GM18868 (cell line): Measurements from ENCODE around the gene GRIK2.

ENCODE experiments used
- ATAC-seq: cut with Tn5 transposase; IDR thresholded peaks from one replicate; pipeline ENCODE4 v1.9.1; 2021; ENCODE audit warnings: mild to moderate bottlenecking, moderate library complexity; ENCODE audit not compliant: unreplicated experiment

The GRIK2 gene

DNA sequence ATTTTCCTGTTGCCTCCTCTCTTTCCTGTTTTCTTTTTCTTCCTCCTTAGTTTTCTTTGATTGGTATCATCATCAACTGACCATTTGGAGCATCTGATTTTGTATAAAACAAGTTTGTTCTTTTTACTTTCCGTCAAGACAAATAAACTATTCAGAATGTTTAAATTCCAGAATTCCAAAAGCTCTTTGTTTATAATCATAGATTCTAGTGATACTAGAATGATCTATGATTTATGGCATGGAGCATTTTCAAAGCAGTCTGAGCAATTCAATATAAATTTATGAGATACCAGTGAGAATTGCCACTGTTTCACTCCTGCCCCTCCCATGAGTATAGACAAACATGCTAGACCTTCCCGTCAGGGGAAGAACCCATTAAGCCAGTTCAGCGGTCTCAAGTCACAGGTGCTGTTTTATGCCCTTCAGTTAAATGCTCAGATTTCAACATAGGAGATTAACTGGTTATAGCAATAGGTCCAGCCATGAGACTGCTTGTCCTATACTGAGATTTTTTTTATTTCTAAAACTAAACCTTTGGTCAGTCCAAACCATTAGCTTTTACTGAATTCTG lies 60.7 kb downstream of the GRIK2 start:
- no peak for ATAC-seq

GRCh38 chr6:101458336-101458735 lies 64.8 kb downstream of the GRIK2 start:
- no peak for ATAC-seq

DNA sequence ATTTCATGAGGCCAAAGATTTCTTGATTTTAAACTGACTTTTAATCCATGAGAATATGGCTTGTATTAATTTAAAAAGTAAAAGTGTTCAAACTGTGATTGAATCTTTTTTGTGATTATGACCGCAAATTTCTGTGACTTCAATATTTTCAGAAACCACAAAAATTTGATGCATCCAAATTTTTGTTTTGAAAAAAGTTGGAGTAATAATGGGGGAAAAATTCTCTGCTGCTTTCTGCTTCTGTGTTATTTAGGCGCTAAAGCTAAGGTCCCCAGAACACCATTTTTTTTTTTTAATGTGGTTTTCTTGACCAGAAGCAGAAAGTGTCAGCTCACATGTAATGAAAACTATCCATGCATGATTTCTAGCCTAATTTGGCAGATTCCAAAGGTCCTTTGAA lies 65.3 kb downstream of the GRIK2 start:
- ATAC-seq = no peak

- ATAC-seq = no peak
Measured at GRCh38 chr6:101462576-101462975, 69.1 kb downstream of the GRIK2 start.

GRCh38 chr6:101465863-101466262 lies 72.4 kb downstream of the GRIK2 start:
- no peak for ATAC-seq

DNA sequence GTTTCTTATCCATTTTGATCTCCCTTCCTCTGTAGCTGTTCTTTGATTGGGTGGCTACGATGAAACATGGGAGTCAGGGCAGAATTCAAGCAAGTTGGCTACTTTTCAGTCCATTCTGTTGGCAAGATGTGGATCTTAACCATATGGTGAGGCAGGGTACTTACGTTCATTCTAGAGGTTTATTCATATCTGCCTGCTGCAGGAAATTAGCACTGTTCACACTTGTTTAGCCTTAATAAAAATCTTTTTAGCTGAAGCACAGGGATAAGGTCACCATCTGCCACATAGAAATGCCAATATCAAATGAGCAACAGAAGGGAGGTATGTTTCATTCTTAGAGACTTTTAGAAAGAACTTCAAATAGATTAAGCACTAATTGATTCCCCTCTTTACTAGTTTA lies 83.9 kb downstream of the GRIK2 start:
- no peak for ATAC-seq

DNA sequence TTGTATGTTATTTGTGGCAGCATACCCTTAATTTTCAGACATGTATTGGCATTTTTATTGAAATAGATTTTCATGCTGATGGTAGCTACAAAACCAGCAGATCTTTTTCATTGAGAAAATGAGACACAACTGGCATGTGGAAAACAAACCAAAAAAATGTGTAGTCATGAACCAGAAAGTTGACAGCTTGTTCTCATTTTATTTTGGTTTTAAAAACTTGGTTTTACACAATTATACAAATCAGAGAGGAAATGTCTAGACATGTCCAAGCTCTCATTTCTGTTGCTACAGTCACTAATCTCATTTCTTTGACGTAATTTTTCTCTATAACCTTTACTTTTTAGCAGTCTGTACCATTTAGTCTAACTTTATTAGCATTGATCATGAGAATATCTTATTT lies 85.4 kb downstream of the GRIK2 start:
- ATAC-seq = no peak

DNA sequence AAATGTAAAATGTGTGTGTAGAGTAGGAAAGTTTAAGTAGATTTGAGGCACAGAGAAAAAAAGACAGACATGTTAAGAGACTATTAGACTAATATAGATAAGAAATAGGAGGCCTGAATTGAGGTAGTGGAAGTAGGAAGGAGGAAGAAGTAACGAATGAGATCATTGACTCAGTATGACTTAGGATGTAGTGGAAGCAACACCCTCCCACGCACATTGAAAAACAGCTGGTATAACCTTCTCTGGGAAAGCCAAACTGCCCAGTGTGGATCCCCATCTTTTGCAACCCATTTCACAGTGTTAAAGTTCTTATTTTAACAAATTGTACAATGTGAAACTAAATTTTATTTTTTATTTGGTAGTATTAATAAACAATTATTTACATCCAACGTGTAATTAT lies 89.1 kb downstream of the GRIK2 start:
- no peak for ATAC-seq

DNA sequence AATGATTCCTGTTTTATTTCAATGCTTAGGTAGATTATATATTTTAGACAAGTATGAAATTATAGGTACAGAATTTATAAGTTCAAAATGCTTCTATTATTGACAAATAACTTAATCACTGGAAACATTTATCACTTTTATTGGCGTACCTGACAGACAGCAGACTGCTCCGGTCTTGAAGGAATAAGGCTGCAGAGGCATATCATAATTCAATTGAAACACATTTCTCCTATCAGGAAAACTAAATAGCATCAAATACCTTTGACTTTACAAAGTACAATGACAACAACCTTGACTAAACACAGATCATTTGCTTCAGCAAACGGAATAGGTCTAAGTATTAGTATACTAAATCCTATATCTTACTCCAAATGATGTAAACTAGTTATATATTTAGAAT lies 91.3 kb downstream of the GRIK2 start:
- ATAC-seq = no peak

DNA sequence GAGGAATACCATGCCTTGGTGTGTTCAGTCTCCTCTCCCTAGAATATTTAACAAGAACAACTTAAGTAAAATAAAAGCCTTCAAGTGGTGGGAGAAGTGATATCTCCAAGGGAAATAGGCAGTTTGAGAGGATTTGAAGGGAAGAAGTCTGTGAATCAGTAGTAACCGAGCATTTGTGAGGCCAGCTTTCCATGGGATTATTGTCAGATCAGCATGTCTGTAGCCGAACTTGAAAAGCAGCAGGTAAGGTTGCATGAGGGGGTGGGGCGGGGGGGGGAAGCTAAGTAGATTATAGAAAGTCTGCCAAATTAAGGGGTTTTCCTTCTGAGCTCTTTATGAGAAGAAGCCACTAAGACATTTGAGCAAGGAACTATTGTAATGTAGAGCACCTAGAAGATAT lies 92.6 kb downstream of the GRIK2 start:
- ATAC-seq = no peak

DNA sequence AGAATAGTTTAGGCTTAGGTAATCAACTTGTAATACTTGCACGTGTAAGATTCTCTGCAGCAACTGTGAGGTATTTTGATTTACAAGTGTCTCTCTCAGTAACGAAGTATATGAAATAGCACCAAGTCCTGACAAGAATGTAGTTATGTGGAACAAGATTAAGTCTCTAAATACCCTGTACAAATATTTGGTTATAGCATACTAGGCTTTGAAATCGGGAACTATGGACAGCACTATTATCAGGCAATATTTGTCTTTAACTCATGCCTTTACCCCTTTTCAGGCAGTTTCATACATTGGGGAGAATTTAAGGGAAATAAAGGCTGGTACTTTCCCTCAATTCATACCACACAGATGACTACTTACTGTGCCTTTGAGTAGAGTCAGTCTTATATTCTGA lies 93.2 kb downstream of the GRIK2 start:
- ATAC-seq = no peak

- ATAC-seq = no peak
Measured at GRCh38 chr6:101489456-101489855, 95.9 kb downstream of the GRIK2 start.

DNA sequence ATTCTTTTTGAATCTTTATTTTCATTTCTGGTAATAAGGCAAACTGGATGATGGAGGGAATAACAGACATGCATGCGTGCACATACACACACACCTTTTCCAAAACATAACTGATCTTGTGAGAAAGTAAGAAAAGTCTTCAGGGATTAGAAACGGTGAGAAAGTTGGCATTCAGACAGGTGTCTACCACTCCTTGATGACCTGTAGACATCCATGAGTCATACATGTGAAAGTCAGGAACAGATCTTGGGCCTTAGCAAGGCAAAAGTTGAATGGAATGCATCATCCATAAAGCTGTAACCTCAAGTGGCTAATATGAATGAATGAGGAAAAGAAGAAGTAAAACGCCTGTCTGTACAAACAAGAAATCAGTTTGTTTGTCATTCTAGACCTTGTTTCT lies 97.3 kb downstream of the GRIK2 start:
- ATAC-seq = no peak

- no peak for ATAC-seq
Measured at GRCh38 chr6:101502818-101503217, 109.3 kb downstream of the GRIK2 start.

GRCh38 chr6:101509536-101509935 lies 116.0 kb downstream of the GRIK2 start:
- ATAC-seq = no peak

DNA sequence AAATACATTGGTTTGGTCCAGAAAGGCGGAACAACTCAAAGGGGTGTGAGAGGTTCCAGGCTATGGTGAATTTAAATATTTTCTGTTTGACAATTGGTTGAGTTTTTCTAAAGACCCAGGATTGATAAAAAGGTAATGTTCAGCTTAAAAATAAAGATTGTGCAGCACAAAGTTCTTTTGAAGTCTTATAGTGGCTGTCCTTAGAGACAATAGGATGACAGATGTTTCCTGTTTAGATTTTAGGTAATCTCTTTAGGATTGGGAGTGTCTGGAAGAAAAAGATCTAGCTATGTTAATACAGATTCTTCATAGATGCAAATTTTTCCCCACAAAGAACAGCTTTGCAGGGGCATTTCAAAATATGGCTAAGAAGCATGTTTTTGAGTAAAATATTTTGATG lies 119.7 kb downstream of the GRIK2 start:
- no peak for ATAC-seq

GRCh38 chr6:101516578-101516977 lies 123.1 kb downstream of the GRIK2 start:
- ATAC-seq = no peak

DNA sequence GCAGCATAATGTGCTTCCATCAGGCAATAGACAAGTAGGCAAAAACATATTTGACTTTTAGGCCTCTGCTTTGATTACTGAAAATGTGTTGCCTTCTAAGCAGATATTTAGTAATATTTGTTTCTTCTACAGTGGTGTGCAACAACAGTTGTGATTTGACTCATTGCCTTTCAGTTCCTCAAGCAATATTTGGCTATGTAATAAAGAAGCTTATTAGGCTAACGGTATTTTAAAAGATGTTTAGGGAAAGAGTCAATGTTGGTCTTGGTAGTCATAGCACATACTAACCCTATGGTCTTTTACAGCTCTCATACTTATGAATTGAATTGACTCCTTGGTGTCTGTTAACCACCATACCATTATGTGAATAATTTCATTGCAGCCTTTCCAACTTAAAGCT lies 124.1 kb downstream of the GRIK2 start:
- ATAC-seq = peak; percentile 96

- ATAC-seq = no peak
Measured at GRCh38 chr6:101522254-101522653, 128.7 kb downstream of the GRIK2 start.

GRCh38 chr6:101527467-101527866 lies 134.0 kb downstream of the GRIK2 start:
- no peak for ATAC-seq

DNA sequence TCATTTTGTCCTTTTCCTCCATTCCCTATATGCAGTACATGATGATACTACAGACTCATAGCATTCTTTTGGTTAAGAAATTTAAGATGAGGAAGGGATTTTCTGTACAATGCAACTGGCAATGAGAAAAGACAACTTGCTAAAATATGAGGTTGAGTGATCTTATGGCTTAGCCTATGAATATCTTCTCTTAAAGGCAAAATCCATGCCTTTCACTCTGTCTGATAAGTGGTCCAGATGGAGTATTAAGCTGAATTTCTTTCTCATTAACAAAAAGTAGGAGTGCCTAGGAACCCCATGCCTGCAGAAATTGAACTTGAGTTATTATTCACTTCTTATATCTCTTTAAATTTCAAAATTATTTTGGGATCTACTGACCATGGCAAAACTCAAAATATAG lies 135.3 kb downstream of the GRIK2 start:
- ATAC-seq = no peak

GRCh38 chr6:101531538-101531937 lies 138.0 kb downstream of the GRIK2 start:
- no peak for ATAC-seq

- no peak for ATAC-seq
Measured at GRCh38 chr6:101534386-101534785, 140.9 kb downstream of the GRIK2 start.

GRCh38 chr6:101534821-101535220 lies 141.3 kb downstream of the GRIK2 start:
- no peak for ATAC-seq
